A673 (cell line): ENCODE data around the gene AMZ1.

Experiments
- CTCF ChIP-seq: fragments of 300-800, 200-600 bp; sonication (generic); conservative IDR thresholded peaks from 2 replicates; pipeline ENCODE4 v1.5.1; 2017; ENCODE audit warnings: low read depth, mild to moderate bottlenecking, antibody characterized with exemption, low read length, moderate library complexity, mixed read lengths
- EZH2 ChIP-seq: fragments of 200-600 bp; sonication (generic); IDR thresholded peaks from 2 replicates; pipeline ENCODE4 v1.6.1; 2017; ENCODE audit warnings: borderline replicate concordance, low read depth, mild to moderate bottlenecking, mixed read lengths, antibody characterized with exemption, low read length; ENCODE audit not compliant: poor library complexity, severe bottlenecking

DNA sequence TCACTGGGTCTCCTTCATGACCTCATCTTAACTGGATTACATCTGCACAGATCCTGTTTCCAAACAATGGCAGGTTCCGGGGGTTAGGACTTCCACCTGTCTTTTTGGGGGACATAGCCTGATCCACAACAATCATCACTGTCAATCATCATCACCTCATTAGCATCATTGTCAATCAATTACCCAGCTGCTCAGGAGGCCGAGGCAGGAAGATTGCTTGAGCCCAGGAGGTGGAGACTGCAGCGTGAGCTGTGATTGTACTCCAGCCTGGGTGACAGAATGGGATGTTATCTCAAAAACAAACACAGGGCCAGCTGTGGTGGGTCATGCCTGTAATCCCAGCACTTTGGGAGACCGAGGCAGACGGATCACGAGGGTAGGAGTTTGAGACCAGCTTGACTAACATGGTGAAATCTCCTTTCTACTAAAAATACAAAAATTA, 18.7 kb downstream of the AMZ1 start:
- TF ChIP-seq CTCF (no peak), EZH2 (no peak)
